DND-41 (cell line): ENCODE results near the gene SMARCD3.

Source experiments
- ATAC-seq: fragments of 200-7000 bp; cut with Tn5 transposase; 3 replicates; pipeline ENCODE4 v1.9.1; 2021; ENCODE audit warnings: low read depth; ENCODE audit not compliant: insufficient read depth
- DNase-seq: peaks from one replicate; pipeline ENCODE4 v3.0.0-alpha.2; 2020
- H2AFZ ChIP-seq: 2 replicates; pipeline ENCODE4 v1.6.0; 2012; ENCODE audit warnings: low read depth, low read length
- H3K27ac ChIP-seq: 2 replicates; pipeline ENCODE4 v1.5.1; 2012; ENCODE audit warnings: low read length, inconsistent platforms
- H3K27me3 ChIP-seq: fragments of 200-600 bp; sonication (generic); 2 replicates; pipeline ENCODE4 v1.6.0; 2012; ENCODE audit warnings: low read length, mild to moderate bottlenecking, inconsistent platforms; ENCODE audit not compliant: insufficient read depth, poor library complexity
- H3K36me3 ChIP-seq: 2 replicates; pipeline ENCODE4 v1.5.1; 2012; ENCODE audit warnings: low read length, inconsistent platforms; ENCODE audit not compliant: insufficient read depth
- H3K4me1 ChIP-seq: 2 replicates; pipeline ENCODE4 v1.5.1; 2012; ENCODE audit warnings: mild to moderate bottlenecking, low read length; ENCODE audit not compliant: insufficient read depth
- H3K4me2 ChIP-seq: 2 replicates; pipeline ENCODE4 v1.6.0; 2012; ENCODE audit warnings: mild to moderate bottlenecking, moderate library complexity, low read length, inconsistent platforms; ENCODE audit not compliant: insufficient read depth
- H3K4me3 ChIP-seq, 2 experiments: fragments of 200-600 bp in 1 of 2; shearing (Covaris generic) in 1 of 2; 2 replicates each; pipeline ENCODE4 v1.5.1; 2012 to 2016; ENCODE audit warnings: inconsistent platforms in 2 of 2, low read length in 2 of 2, mild to moderate bottlenecking in 2 of 2, low read depth in 1 of 2, moderate library complexity in 1 of 2
- H3K79me2 ChIP-seq: 2 replicates; pipeline ENCODE4 v1.6.0; 2012; ENCODE audit warnings: low read length, inconsistent platforms; ENCODE audit not compliant: insufficient read depth
- H3K9ac ChIP-seq: 2 replicates; pipeline ENCODE4 v1.6.0; 2012; ENCODE audit warnings: low read depth, mild to moderate bottlenecking, inconsistent platforms, low read length, moderate library complexity
- H3K9me3 ChIP-seq: 2 replicates; pipeline ENCODE4 v1.5.1; 2012; ENCODE audit warnings: low read length, moderate library complexity, mild to moderate bottlenecking, inconsistent platforms; ENCODE audit not compliant: insufficient read depth, severe bottlenecking
- H4K20me1 ChIP-seq: 2 replicates; pipeline ENCODE4 v1.6.0; 2012; ENCODE audit warnings: low read length; ENCODE audit not compliant: insufficient read depth
- CTCF ChIP-seq: IDR thresholded peaks from 2 replicates; pipeline ENCODE4 v1.5.1; 2012; ENCODE audit warnings: borderline replicate concordance, low read length, moderate library complexity, mild to moderate bottlenecking; ENCODE audit not compliant: poor library complexity, severe bottlenecking; ENCODE audit errors: extremely low read depth
- EZH2 ChIP-seq: IDR thresholded peaks from 3 replicates; pipeline ENCODE4 v1.6.1; 2012; ENCODE audit warnings: borderline replicate concordance, low read depth, mild to moderate bottlenecking, moderate library complexity, low read length, inconsistent platforms; ENCODE audit not compliant: severe bottlenecking

The SMARCD3 gene

GRCh38 chr7:151260883-151261282 is 12.4 kb upstream of the SMARCD3 start:
- Histone ChIP-seq H3K4me3 (no peak overlapping the region), H3K9me3 (no peaks in the 10 kb centered on the region), H3K36me3 (no peaks in the 10 kb centered on the region), H4K20me1 (no peaks in the 10 kb centered on the region; the same call in 1 of the 2 replicates), H3K9ac (no peak overlapping the region), H3K4me1 (no peaks in the 10 kb centered on the region), H2AFZ (no peak overlapping the region), H3K27me3 (peaks cover 39% of the 10 kb centered on the region), H3K27ac (no peak overlapping the region), H3K79me2 (no peaks in the 10 kb centered on the region), H3K4me2 (no peak overlapping the region)
- DNase-seq (no peak), ATAC-seq (no peak)
- no peak for TF ChIP-seq EZH2
- TF ChIP-seq CTCF = no peak

GRCh38 chr7:151260471-151260870 is 12.0 kb upstream of the SMARCD3 start:
- Histone ChIP-seq H3K4me3 (no peak overlapping the region), H3K27ac (no peak overlapping the region), H2AFZ (no peak overlapping the region), H3K4me1 (no peaks in the 10 kb centered on the region), H3K9ac (no peak overlapping the region), H3K27me3 (peaks cover 41% of the 10 kb centered on the region), H3K79me2 (no peaks in the 10 kb centered on the region), H3K4me2 (no peak overlapping the region), H3K9me3 (no peaks in the 10 kb centered on the region), H3K36me3 (no peaks in the 10 kb centered on the region), H4K20me1 (peaks cover under 1% of the 10 kb centered on the region; the same call in 1 of the 2 replicates)
- ATAC-seq (no peak), DNase-seq (no peak)
- TF ChIP-seq EZH2 (no peak), CTCF (no peak)

- H4K20me1 ChIP-seq = peaks cover 10% of the 10 kb centered on the region; the same call in 1 of the 2 replicates
- H3K4me1 ChIP-seq = no peaks in the 10 kb centered on the region
- H3K4me3 ChIP-seq = no peak overlapping the region
- no peaks in the 10 kb centered on the region for H3K9me3 ChIP-seq
- H2AFZ ChIP-seq = no peak overlapping the region
- no peak overlapping the region for H3K9ac ChIP-seq
- H3K4me2 ChIP-seq = no peak overlapping the region
- peaks cover 58% of the 10 kb centered on the region for H3K27me3 ChIP-seq
- no peak for ATAC-seq
- no peaks in the 10 kb centered on the region for H3K79me2 ChIP-seq
- TF ChIP-seq EZH2 (no peak), CTCF (no peak)
- no peak overlapping the region for H3K27ac ChIP-seq
- no peaks in the 10 kb centered on the region for H3K36me3 ChIP-seq
- no peak for DNase-seq
Observed at GRCh38 chr7:151257990-151258389, 9.5 kb upstream of the SMARCD3 start.

GRCh38 chr7:151256410-151257045 is 8.0 kb upstream of the SMARCD3 start:
- peaks cover 10% of the 10 kb centered on the region; the same call in 1 of the 2 replicates for H4K20me1 ChIP-seq
- peaks cover 6% of the 10 kb centered on the region for H3K4me1 ChIP-seq
- no peak overlapping the region for H3K27ac ChIP-seq
- TF ChIP-seq CTCF (no peak), EZH2 (no peak)
- H3K9me3 ChIP-seq = no peaks in the 10 kb centered on the region
- H3K36me3 ChIP-seq = no peaks in the 10 kb centered on the region
- no peak overlapping the region for H3K9ac ChIP-seq
- H2AFZ ChIP-seq = no peak overlapping the region
- H3K4me2 ChIP-seq = no peak overlapping the region
- H3K27me3 ChIP-seq = peaks cover 72% of the 10 kb centered on the region
- no peak overlapping the region for H3K4me3 ChIP-seq
- ATAC-seq (no peak), DNase-seq (no peak)
- H3K79me2 ChIP-seq = no peaks in the 10 kb centered on the region
